ENCODE results near the gene SLC2A13.
"Not testable (repeated sequence)": the region's sequence is repeated elsewhere in the genome, so short reads cannot be mapped to it uniquely, and the experiment has no call there.

SLC2A13 gene

GRCh38 chr12:39920222-39920621 is 185.7 kb downstream of the SLC2A13 start:
- no peak for DNase-seq

- no peak for DNase-seq
These were observed 186.1 kb downstream of the SLC2A13 start for GRCh38 chr12:39919790-39920189.

- no peak for DNase-seq
These were observed 190.6 kb downstream of the SLC2A13 start for GRCh38 chr12:39915249-39915648.

- DNase-seq = no peak
These were observed 193.5 kb downstream of the SLC2A13 start for GRCh38 chr12:39912211-39912980.

DNA sequence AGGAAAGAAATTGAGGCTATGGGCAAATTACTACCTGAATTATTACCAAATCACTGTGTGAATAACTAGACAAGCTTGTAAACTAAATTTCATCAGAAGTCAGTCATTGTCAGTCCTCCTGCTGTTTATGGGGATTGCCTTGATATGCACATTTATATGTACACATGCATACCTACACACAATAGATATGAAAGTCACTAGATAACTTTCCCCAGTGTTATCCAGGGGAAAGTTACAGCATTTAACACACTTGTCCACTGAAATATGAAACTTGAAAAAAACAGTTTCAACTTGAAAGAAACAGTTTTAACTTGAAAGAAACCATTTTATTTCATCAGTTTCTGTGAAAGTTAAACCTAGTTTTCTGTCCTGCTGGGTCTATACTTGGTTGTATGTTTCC is 199.6 kb downstream of the SLC2A13 start:
- DNase-seq = no peak

- DNase-seq = peak; percentile 79
These were observed 200.7 kb downstream of the SLC2A13 start for GRCh38 chr12:39905152-39905551.

DNA sequence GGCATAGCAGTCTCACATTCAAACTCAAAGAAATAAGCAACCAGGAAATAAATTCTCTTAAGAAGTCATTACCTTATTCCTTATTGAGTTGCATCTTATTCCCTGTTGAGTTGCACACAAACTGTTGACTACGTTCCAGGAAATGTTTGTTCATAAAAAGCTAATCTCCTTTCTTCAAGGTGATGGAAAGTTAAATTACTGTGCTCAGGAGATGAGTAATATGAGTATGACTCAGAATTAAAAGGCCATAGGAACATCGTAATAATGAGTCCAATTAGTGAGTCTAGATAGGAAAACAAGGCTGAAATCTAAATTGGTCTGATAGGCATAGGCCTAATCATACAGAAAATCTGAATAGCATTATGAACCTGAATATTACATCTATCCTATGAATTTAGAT is 203.1 kb downstream of the SLC2A13 start:
- no peak for DNase-seq

DNA sequence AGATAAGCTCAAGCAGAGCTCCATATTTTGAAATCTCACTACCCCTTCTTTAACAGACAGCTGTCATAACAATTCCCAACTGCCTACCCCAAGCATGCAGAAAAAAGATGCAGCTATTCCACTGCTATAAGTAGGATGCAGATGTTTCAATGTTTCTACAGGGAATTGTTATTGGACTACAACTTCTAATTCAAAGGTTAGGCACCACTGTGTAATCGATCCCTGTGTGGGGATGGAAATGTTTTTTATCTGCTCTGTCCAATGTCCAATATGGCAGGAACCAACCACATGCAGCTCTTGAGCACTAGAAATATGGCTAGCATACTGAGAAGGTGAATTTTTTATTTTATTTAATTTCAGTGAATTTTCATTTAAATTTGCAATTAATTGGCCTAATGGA is 208.6 kb downstream of the SLC2A13 start:
- no peak for DNase-seq

DNA sequence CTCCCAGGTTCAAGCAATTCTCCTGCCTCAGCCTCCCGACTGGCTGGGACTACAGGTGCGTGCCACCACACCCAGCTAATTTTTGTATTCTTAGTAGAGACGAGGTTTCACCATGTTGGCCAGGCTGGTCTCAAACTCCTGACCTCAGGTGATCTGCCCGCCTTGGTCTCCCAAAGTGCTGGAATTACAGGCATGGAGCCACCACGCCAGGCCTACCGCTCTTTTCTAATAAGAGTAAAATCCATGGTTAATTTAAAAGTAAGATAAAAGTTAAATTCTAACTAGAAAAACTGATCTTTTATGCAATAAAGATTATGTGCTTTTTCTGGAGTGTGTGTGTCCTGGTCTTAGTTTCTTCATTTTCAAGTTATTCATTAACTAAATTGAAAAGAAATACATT is 212.5 kb downstream of the SLC2A13 start:
- DNase-seq = not testable (repeated sequence)

- peak; percentile 15 for DNase-seq
These were observed 213.7 kb downstream of the SLC2A13 start for GRCh38 chr12:39892146-39892545.

- no peak for DNase-seq
These were observed 218.0 kb downstream of the SLC2A13 start for GRCh38 chr12:39887856-39888255.

GRCh38 chr12:39886106-39886505 is 219.8 kb downstream of the SLC2A13 start:
- DNase-seq = no peak

DNA sequence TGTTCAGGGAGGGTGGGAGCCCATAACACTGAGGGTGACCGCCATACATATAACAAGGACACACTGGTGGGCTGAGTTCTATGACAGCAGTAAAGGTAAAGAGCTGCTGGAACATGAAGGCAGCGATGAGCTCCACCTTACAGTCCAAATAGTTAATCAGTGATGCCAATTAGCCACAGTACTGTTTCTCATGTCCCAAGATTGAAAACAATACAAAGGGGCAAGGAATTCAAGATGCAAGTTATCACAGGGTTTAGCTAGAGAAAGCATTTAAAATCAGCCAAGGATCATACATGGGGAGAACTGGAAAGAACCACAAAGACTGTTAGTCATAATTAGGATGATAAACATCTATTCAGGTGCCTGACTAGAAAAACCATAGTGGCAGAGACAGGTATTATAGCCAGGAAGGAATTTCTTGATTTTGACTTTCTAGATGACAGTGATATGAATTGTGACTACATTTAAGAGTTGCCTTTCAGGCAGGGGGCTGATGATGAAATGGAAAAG is 221.2 kb downstream of the SLC2A13 start:
- DNase-seq = no peak

- no peak for DNase-seq
These were observed 222.5 kb downstream of the SLC2A13 start for GRCh38 chr12:39883411-39883810.

- DNase-seq = no peak
These were observed 227.1 kb downstream of the SLC2A13 start for GRCh38 chr12:39878753-39879152.

GRCh38 chr12:39875721-39876120 is 230.2 kb downstream of the SLC2A13 start:
- no peak for DNase-seq

GRCh38 chr12:39874785-39875184 is 231.1 kb downstream of the SLC2A13 start:
- no peak for DNase-seq

GRCh38 chr12:39873065-39873464 is 232.8 kb downstream of the SLC2A13 start:
- DNase-seq = no peak

DNA sequence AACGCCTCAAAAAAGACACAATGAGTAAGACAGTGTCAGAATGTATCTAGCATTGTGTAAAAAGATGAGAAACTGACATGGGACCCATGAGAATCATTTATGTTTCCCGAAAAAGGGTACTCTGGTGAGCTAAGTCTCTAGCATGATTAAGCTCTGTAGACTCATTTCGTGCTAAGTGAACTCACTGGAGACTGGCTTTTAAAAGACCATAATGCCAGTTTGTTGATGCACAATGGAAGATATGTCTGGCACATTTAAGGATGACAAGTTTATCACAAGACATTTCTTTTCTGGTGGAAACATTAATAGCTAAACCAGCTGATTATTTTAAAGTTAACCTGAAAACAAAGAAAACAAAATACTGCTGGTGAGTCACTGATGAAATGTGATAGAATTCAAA is 233.5 kb downstream of the SLC2A13 start:
- no peak for DNase-seq

GRCh38 chr12:39868328-39868725 is 237.6 kb downstream of the SLC2A13 start:
- DNase-seq = no peak

GRCh38 chr12:39867631-39868327 is 238.1 kb downstream of the SLC2A13 start:
- DNase-seq = no peak

DNA sequence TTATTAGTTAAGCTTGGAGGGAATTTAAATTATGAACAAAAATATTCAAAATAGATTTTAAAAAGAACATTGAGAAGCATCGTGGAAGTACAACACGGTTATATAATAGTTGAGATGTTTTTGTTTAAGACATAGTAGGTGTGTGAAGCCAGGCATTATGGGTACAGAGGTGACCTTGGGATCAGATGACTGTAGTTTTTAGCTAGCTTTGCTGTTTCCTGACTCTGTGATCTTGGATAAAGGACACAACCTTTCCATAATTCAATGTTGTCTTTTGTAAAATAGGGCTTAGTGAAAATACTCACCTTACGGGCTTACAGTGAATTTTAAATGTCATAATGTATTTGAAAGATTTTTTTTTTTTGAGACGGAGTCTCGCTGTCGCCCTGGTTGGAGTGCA is 239.7 kb downstream of the SLC2A13 start:
- DNase-seq = no peak

- DNase-seq = no peak
These were observed 245.2 kb downstream of the SLC2A13 start for GRCh38 chr12:39860695-39861094.

- no peak for DNase-seq
These were observed 252.9 kb downstream of the SLC2A13 start for GRCh38 chr12:39853003-39853402.

Measured in DMS 273 treated with DMSO at 0.1 percent for 48 hours (cell line).